Measurements from ENCODE around the gene CEMIP. TPM values are rescaled to one million over a fixed set of nuclear protein-coding genes. Genes with fewer than 3 reads are reported as not detected.

The CEMIP gene
- total RNA-seq, 1 experiment from 2014 or later: 3.5 TPM

DNA sequence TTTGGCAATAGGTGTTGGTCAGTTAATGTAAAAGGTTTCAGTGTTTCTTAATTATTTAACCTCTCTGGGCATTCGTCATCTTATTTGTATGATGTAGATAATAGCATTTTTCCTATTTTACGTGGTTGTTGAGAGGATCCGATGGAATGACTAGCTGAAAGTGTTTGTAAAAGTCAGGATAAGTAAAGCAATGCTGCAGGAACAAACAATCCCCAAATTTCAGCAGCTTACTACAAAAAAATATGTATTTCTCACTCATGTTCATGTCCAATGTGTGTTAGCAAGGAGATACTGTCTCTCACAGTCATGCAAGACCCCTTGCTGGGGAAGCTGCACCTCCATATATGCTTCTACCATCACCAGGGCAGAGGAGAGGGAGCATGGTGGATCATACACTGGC, 38.7 kb downstream of the CEMIP start:
- Histone ChIP-seq H3K4me1 (ENCODE audit: control insufficient read depth in 1 of 2, insufficient read depth in 2 of 2, low read length in 2 of 2) (no peaks in the 10 kb centered on the region), H3K9ac (ENCODE audit: low read length) (no peak overlapping the region), H3K9me3 (ENCODE audit: control insufficient read depth in 1 of 2, insufficient read depth in 1 of 2, low read depth in 1 of 2, low read length in 2 of 2) (no peaks in the 10 kb centered on the region), H3K4me2 (ENCODE audit: low read length) (no peak overlapping the region), H3K9me2 (ENCODE audit: insufficient read depth) (no peaks in the 10 kb centered on the region), H4K20me1 (ENCODE audit: insufficient read depth) (no peaks in the 10 kb centered on the region), H3K79me2 (ENCODE audit: insufficient read depth, low read length) (no peaks in the 10 kb centered on the region), H3K27ac (ENCODE audit: low read depth, low read length) (no peak overlapping the region), H3K36me3 (ENCODE audit: control insufficient read depth in 1 of 2, insufficient read depth in 2 of 2, low read length in 2 of 2) (no peaks in the 10 kb centered on the region), H3K27me3 (ENCODE audit: insufficient read depth, low read length) (no peaks in the 10 kb centered on the region), H3K4me3 (replicated peaks in 1 of 2; ENCODE audit: low read depth in 1 of 2, low read length in 2 of 2) (no peak overlapping the region), H2AFZ (ENCODE audit: low read depth, low read length, poor library complexity, severe bottlenecking) (no peak overlapping the region)
- BruUV-seq (replicated peaks): no TSS peak
- POLR2A ChIA-PET: no interaction called here
- ATAC-seq (no peak), DNase-seq (ENCODE audit: low read depth, low spot score) (no peak)
- RAD21 ChIA-PET (ENCODE audit: low non-redundant PET in 1 of 2, low total read pairs in 2 of 2, uncharacterized antibody in 2 of 2, unreplicated experiment in 2 of 2): no interaction called here
- TF ChIP-seq POLR2AphosphoS5 (IDR thresholded peaks at IDR 0.05; ENCODE audit: low read depth, low read length) (no peak), TCF7L2 (IDR thresholded peaks at IDR 0.05; ENCODE audit: borderline replicate concordance, extremely low read depth, insufficient read depth, insufficient read length) (no peak), YY1 (IDR thresholded peaks at IDR 0.05; ENCODE audit: extremely low read depth, insufficient replicate concordance, low read depth, low read length) (no peak), ZFX (IDR thresholded peaks at IDR 0.05) (no peak), SP1 (IDR thresholded peaks at IDR 0.05; ENCODE audit: low read depth) (no peak), SIN3A (IDR thresholded peaks at IDR 0.05; ENCODE audit: low read depth) (no peak), EZH2 (IDR thresholded peaks at IDR 0.05) (no peak), ELF1 (IDR thresholded peaks at IDR 0.05; ENCODE audit: borderline replicate concordance, low read depth) (no peak)
- TF ChIP-seq, protein P1, sequence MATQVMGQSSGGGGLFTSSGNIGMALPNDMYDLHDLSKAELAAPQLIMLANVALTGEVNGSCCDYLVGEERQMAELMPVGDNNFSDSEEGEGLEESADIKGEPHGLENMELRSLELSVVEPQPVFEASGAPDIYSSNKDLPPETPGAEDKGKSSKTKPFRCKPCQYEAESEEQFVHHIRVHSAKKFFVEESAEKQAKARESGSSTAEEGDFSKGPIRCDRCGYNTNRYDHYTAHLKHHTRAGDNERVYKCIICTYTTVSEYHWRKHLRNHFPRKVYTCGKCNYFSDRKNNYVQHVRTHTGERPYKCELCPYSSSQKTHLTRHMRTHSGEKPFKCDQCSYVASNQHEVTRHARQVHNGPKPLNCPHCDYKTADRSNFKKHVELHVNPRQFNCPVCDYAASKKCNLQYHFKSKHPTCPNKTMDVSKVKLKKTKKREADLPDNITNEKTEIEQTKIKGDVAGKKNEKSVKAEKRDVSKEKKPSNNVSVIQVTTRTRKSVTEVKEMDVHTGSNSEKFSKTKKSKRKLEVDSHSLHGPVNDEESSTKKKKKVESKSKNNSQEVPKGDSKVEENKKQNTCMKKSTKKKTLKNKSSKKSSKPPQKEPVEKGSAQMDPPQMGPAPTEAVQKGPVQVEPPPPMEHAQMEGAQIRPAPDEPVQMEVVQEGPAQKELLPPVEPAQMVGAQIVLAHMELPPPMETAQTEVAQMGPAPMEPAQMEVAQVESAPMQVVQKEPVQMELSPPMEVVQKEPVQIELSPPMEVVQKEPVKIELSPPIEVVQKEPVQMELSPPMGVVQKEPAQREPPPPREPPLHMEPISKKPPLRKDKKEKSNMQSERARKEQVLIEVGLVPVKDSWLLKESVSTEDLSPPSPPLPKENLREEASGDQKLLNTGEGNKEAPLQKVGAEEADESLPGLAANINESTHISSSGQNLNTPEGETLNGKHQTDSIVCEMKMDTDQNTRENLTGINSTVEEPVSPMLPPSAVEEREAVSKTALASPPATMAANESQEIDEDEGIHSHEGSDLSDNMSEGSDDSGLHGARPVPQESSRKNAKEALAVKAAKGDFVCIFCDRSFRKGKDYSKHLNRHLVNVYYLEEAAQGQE (IDR thresholded peaks at IDR 0.05; ENCODE audit: low read depth): no peak
- TF ChIP-seq, protein P2, sequence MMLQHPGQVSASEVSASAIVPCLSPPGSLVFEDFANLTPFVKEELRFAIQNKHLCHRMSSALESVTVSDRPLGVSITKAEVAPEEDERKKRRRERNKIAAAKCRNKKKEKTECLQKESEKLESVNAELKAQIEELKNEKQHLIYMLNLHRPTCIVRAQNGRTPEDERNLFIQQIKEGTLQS (IDR thresholded peaks at IDR 0.05): no peak
- TF ChIP-seq, protein P3, sequence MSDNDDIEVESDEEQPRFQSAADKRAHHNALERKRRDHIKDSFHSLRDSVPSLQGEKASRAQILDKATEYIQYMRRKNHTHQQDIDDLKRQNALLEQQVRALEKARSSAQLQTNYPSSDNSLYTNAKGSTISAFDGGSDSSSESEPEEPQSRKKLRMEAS (IDR thresholded peaks at IDR 0.05): no peak
- TF ChIP-seq, protein P4, sequence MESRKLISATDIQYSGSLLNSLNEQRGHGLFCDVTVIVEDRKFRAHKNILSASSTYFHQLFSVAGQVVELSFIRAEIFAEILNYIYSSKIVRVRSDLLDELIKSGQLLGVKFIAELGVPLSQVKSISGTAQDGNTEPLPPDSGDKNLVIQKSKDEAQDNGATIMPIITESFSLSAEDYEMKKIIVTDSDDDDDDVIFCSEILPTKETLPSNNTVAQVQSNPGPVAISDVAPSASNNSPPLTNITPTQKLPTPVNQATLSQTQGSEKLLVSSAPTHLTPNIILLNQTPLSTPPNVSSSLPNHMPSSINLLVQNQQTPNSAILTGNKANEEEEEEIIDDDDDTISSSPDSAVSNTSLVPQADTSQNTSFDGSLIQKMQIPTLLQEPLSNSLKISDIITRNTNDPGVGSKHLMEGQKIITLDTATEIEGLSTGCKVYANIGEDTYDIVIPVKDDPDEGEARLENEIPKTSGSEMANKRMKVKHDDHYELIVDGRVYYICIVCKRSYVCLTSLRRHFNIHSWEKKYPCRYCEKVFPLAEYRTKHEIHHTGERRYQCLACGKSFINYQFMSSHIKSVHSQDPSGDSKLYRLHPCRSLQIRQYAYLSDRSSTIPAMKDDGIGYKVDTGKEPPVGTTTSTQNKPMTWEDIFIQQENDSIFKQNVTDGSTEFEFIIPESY (IDR thresholded peaks at IDR 0.05; ENCODE audit: extremely low read depth, insufficient replicate concordance, low read length): no peak
- CTCF ChIA-PET: no interaction called here
- intact Hi-C loops (cut with micrococcal nuclease): no loop called here

Measured in HCT116 (cell line).